ENCODE data around the gene PPP1R9B. TPM values are rescaled to one million over a fixed set of nuclear protein-coding genes. Genes with fewer than 3 reads are reported as not detected.

PPP1R9B gene
- total and polyA plus RNA-seq, 2 donors (not counting 1 experiment from before 2014, with no cell fraction given), result 80.7 to 220 TPM

DNA sequence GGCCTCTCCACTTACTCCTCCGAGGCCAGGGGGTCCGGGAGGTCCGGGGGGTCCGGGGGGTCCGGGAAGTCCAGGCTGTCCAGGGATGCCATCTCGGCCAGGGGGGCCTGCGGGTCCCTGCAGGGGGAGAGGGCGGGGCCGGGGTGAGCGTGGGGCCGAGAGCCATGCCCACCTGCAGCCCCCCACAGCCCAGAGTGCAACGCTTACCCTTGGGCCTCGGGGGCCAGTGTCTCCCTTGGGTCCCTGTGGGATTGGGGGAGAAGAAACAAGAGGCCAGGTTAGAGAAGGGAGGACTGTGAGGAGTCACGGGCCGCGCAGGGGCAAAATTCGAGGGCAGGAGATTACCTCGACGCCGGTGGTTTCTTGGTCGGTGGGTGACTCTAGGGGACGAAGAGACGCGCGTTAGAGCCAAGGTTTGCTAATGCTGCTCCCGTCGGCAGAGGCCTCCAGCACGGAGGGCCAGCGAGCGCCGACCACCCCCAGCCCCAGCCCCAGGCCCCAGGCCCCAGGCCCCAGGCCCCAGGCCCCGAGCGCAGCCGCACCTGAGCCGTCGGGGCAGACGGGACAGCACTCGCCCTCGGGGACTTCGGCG lies 48.8 kb upstream of the PPP1R9B start:
- 48% methylated on average over 35 of the region's 41 CpGs for WGBS (ENCODE audit: insufficient coverage)
- Histone ChIP-seq H3K4me3 (ENCODE audit: control extremely low read depth in 1 of 5, extremely low read depth in 1 of 5, insufficient read depth in 1 of 5, low read depth in 2 of 5, low read length in 4 of 5) (no peak overlapping the region), H3K79me2 (ENCODE audit: control insufficient read depth, insufficient read depth, low read length) (no peaks in the 10 kb centered on the region), H3K4me2 (replicated peaks; ENCODE audit: low read depth, low read length, poor library complexity, severe bottlenecking) (peak overlapping the region; percentile 94), H3K9me3 (ENCODE audit: control extremely low read depth in 1 of 3, control insufficient read depth in 2 of 3, insufficient read depth in 1 of 3, low read length in 2 of 3) (peaks cover 0 to 9% (median 0%) of the 10 kb centered on the region in 3 donors), H3K9ac (ENCODE audit: low read length) (no peak overlapping the region), H4K20me1 (ENCODE audit: control insufficient read depth, insufficient read depth, low read length, poor library complexity, severe bottlenecking) (no peaks in the 10 kb centered on the region), H3K36me3 (replicated peaks in 1 of 2; ENCODE audit: control extremely low read depth in 1 of 2, control insufficient read depth in 1 of 2, extremely low read depth in 1 of 2, insufficient read depth in 2 of 2, low read length in 1 of 2) (no peaks in the 10 kb centered on the region), H3K27ac (ENCODE audit: low read length in 2 of 2) (no peak overlapping the region), H3K27me3 (replicated peaks in 1 of 4; ENCODE audit: control extremely low read depth in 1 of 4, control insufficient read depth in 3 of 4, insufficient read depth in 4 of 4, low read length in 3 of 4) (peaks cover 0 to 44% (median 11%) of the 10 kb centered on the region in 4 experiments), H3K4me1 (ENCODE audit: control insufficient read depth in 2 of 2, insufficient read depth in 2 of 2, low read length in 2 of 2) (peaks cover 18 to 23% of the 10 kb centered on the region in 2 donors), H2AFZ (ENCODE audit: insufficient read depth, low read depth, low read length, poor library complexity, severe bottlenecking) (peak overlapping the region; percentile 56)
- CTCF ChIA-PET, result interaction anchor here (0.7 to 7.3 kb wide), 21 partner anchors 9 to 143 kb away, joined by 3 to 156 read pairs (median 7); partner anchors contain the start of genes ITGA3, PDK2 and TMEM92
- H3K9me3 Mint-ChIP-seq (ENCODE audit: insufficient read depth), result no peaks in the 10 kb centered on the region
- POLR2A ChIA-PET, result interaction anchor here (1.2 kb wide), 1 partner anchor 30 kb away, joined by 10 read pairs; no protein-coding TSS in a partner anchor
- peaks cover 27% of the 10 kb centered on the region for H3K4me1 Mint-ChIP-seq
- TF ChIP-seq, protein P1, sequence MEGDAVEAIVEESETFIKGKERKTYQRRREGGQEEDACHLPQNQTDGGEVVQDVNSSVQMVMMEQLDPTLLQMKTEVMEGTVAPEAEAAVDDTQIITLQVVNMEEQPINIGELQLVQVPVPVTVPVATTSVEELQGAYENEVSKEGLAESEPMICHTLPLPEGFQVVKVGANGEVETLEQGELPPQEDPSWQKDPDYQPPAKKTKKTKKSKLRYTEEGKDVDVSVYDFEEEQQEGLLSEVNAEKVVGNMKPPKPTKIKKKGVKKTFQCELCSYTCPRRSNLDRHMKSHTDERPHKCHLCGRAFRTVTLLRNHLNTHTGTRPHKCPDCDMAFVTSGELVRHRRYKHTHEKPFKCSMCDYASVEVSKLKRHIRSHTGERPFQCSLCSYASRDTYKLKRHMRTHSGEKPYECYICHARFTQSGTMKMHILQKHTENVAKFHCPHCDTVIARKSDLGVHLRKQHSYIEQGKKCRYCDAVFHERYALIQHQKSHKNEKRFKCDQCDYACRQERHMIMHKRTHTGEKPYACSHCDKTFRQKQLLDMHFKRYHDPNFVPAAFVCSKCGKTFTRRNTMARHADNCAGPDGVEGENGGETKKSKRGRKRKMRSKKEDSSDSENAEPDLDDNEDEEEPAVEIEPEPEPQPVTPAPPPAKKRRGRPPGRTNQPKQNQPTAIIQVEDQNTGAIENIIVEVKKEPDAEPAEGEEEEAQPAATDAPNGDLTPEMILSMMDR (IDR thresholded peaks at IDR 0.05), result no peak
- no peak for TF ChIP-seq EZH2 (IDR thresholded peaks at IDR 0.05; ENCODE audit: borderline replicate concordance, insufficient read depth, low read depth, low read length, poor library complexity, severe bottlenecking)
- ATAC-seq (ENCODE audit: low read depth) (no peak), DNase-seq (no peak)
- peaks cover 38% of the 10 kb centered on the region for H3K27me3 Mint-ChIP-seq
- H3K4me3 Mint-ChIP-seq, result peak overlapping the region; percentile 85
- intact Hi-C loops (cut with micrococcal nuclease), result loop anchor here (2.0 kb wide), 1 partner anchor 59 kb away; no protein-coding TSS in a partner anchor
- peak overlapping the region; percentile 32 for H3K27ac Mint-ChIP-seq
